HG03575 (cell line): ENCODE results near the gene F2R.

Source experiments
- ATAC-seq: cut with Tn5 transposase; IDR thresholded peaks from one replicate; pipeline ENCODE4 v1.9.1; 2021; ENCODE audit not compliant: unreplicated experiment, insufficient number of reproducible peaks, low FRiP score; ENCODE audit errors: extremely low read depth

The F2R gene

DNA sequence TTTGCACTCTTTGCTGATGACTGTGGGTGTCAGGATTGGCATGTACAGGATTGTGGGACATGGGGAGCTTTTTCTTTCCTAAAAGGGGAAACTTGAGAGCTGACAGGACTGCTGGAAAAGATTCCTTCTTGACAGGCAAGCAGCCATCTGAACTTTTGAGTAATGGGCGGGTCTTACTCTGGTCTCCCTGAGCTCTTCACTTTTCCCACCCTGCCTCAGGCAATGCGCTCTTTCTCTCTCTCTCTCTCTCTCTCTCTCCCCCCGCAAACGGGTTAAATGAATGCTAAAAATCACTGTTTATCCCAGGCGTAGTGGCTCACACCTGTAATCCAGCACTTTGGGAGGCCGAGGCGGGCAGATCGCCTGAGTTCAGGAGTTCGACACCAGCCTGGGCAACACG lies 65.8 kb downstream of the F2R start:
- no peak for ATAC-seq

DNA sequence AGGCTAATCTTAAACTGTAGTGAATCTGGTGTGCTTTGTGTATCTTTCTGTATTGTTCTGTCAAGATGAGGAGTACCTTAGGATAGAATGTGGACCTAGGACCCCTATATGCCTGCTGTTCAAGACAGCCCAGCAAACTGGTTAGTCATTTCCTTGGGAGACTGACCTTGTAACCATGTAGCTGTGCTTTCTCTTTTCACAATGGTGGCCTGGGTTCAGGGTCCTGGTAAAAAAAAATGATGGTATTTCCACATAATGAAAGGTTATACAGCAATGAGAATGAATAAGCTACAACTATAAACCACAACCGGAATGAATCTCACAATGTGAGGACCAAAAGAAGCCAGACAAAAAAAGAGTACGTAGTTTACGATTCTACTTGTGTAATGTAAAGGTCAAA lies 66.5 kb downstream of the F2R start:
- ATAC-seq = no peak
